NK-92 (cell line): ENCODE data around the gene SSBP2.
"Not testable (repeated sequence)": the region's sequence is repeated elsewhere in the genome, so short reads cannot be mapped to it uniquely, and the experiment has no call there.

ENCODE experiments used
- DNase-seq: peaks from one replicate; lab custom pipeline; 2025; ENCODE audit not compliant: unreplicated experiment; lab: John Stamatoyannopoulos, UW

SSBP2 gene

DNA sequence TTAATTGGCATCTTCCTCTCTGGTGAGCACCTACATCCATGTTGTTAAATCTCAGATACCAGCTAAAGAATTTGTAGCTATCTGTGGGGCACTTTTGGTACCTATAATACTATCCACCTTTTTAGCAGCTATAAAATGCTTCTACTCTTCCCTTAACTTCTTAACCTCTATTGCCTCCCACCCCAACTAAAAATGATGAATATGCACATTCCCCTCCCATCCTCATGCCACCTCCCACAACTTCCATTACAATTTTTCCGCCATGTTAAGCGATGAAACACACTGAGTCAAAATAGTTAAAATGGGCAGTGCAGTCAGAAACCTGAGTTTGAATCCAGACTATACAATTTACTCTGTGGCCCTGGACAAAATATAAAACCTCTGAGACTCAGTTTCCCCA lies 10.1 kb downstream of the SSBP2 start:
- DNase-seq: no peak

DNA sequence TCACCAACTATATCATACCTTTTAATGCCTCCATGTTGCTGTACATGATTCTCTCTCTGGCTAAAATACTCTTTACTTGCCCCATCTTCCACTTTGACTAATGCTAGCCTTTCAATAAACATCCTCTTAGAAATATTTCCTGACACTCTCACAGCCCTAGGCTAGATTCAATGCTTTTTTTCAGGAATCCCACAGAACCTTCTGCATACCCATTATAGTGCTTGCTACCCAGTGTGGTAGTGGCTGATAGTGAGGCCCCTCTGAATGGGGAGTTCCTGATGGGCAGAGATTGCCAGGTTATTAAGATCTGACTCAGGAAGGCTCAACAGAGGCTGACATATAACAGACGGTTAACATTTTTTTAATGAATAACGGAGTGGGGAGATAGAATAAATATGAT lies 11.6 kb downstream of the SSBP2 start:
- DNase-seq: no peak

DNA sequence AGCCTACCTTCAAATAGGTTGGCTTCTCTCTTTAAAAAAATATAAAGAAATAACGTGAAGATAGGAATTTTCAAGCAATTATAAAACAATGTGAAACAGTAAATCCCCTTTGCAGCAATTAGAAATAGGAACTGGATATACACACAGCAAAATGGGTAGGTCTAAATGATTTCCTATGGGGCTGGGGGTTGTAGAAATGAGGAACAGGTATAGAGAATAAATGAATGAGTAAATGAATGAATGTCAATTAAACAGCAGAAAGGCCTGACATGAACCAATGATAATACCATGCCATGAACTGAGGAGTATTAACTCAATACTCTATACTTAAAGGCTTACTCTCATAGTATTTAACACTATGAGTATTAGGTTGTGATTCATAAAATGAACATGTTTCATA lies 21.6 kb downstream of the SSBP2 start:
- DNase-seq: no peak

DNA sequence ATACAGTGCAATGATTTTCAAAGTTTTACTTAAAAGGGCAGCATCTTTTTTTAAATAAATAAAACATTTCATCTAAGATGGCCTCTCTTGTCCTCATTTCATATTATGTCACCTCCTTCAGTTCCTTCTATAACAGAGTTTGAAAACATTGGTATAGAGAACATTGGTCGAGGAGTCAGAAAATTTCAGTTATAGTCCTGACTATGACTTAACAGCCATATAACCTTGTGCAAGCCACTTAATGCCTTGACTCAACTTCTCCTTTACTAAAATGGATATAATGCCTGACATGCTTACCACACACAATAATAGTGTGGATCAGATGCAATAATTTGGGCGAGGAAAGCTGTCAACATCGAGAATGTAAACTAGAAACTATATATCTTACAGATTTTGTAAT lies 22.6 kb downstream of the SSBP2 start:
- DNase-seq: no peak

DNA sequence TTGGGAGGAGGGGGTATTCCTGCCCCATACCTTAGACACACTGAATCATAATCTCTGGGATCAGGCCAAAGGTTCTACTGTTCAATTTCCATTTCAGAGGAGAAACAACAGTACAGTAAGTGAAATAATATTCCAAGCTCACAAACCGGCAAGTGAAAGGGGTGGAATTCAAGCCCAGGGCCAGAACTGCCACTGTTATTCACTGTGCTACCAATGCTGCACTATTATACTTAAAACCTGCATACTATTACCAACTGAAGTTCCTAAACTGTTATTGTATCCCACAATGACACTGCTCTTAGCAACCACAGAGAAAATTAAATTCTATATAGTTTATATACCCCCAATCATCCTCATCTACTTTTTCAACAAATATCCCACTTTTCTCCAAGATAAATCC lies 24.6 kb downstream of the SSBP2 start:
- no peak for DNase-seq

DNA sequence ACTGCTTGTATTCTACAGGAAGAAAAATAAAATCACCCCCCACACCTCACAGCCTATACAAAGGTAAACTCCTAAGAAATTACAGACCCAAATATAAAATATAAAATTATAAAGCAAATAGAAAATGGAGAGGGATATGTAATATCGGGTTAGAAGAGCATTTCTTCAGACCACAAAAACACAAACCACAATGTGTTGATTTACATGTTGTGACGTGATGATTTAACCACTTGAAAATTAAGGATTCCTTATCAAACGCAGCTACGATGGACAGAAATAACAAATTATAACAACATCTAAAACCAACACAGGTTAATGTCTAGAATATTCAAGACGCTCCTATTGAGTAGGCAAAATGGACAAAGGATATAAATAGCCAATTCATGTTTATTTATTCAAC lies 26.3 kb downstream of the SSBP2 start:
- no peak for DNase-seq

DNA sequence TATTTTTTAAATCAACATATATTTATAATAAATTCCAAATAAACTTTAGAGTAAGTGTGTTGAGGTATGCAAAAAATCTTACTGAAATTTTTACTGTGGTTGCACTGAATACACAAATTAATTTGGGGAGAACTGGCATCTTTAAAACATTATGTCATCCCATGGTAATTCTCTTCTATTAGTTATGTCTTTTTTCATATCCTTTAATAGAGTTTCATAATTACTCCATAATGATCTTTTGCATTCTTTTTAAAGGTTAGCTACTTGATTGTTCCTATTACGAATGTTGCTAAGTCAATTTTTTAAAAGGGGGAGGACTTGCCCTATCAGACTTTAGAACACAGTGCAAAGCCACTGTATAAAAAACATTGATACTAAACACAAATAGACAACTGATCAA lies 26.8 kb downstream of the SSBP2 start:
- no peak for DNase-seq

DNA sequence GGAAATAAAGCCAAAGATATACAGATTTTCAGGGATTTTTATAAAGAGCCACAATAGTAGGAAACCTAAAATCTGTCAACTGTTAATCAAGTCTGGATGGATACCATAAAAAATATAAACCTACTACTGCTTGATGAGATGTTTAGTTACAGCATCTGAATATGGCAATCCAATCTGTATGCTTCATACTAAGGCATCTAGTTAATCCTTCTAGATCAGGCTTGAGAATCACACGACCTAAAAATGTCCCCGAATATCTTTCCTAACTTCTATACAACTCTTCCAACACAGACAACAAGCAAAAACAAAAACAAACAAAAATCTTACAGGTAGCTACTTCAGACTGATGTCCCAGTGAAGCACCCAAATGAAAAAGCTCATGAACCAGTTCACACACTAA lies 29.8 kb downstream of the SSBP2 start:
- DNase-seq: no peak

DNA sequence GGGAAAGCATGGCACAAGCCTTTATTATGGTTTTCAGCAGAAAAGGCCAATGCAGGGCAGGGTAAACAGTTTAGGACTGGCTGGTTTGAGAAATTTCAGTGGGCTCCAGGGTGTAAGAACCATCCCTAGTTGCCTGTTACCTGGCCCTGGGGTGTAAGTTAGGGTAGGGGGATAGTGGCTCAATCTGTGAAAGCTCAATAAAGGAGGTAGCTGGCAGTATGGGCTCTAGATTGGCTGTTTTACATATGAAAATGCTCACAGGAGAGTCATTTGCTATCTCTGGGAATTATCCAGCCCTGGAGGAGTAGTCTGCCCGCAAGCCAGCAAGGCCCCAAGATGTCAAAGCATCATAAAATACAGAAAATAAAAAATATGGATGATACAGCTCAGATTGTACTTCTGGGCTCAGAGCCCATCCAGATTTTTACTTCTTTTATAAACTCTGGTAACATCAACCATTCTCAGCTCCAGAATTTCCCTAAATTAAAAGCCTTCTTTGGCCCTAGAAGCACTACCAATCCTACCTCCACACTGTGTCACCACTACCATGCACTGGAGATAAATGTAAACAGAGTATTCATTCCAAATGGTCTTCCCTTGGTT lies 31.1 kb downstream of the SSBP2 start:
- DNase-seq: no peak

DNA sequence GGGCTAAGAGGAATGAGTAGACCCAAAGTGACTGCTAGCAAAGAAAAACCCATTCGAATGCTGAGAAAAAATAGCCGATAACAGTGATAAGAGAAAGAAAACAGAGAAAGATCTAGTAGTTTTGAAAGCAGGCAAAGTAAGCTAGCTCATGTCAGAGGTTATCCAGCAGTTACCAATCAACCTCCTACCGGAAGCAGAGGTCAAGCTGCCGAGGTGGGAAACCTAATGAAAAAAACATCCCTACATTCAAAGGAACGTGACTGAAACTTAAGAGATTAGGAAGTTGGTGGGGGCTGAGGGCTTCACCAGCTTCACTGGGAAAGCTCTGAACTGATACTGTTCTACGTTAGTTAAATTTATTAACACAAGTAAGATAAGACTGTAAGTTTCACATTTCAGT lies 32.6 kb downstream of the SSBP2 start:
- no peak for DNase-seq

DNA sequence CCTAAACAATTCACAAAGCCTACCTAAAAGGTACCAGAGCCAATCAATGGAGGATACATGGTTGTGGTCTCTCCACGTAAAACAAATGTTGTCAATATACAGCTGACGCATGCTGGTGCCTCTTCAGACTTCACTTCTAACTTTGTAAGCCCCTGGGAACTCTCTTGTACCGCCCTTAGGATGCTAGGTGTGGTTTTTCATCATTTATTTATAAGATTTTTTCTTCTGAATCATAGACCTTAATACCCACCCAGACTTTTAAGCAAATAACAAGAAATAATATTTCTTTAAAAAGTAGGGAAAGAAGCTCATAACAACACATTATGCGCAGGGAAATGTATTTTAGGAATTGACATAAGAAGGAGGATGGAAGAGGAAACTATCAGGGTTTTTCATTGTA lies 33.0 kb downstream of the SSBP2 start:
- DNase-seq: no peak

DNA sequence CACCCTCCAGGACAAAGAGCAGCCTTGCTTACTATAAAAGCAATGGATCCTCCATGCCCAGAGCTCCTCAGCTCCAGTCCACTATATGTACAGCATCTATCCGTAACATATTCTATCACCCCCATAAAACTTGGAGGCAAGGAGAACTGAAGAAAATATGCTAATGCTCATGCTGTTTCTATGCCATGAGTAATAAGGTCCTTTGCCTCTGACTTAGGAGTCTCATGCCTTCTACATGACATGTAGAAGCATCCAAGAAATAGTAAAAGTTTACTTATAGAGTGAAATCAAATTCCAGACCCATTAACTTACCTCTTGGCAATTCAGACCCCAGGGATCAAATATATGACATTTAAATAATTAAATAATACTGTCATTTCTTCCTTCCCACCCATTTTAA lies 33.7 kb downstream of the SSBP2 start:
- no peak for DNase-seq

DNA sequence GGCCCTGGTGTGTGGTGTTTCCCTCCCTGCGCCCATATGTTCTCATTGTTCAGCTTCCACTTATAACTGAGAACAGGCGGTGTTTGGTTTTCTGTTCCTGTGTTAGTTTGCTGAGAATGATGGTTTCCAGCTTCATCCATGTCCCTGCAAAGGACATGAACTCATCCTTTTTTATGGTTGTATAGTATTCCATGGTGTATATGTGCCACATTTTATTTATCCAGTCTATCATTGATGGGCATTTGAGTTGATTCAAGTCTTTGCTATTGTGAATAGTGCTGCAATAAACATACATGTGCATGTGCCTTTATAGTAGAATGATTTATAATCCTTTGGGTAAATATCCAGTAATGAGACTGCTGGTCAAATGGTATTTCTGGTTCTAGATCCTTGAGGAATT lies 36.8 kb downstream of the SSBP2 start:
- not testable (repeated sequence) for DNase-seq

DNA sequence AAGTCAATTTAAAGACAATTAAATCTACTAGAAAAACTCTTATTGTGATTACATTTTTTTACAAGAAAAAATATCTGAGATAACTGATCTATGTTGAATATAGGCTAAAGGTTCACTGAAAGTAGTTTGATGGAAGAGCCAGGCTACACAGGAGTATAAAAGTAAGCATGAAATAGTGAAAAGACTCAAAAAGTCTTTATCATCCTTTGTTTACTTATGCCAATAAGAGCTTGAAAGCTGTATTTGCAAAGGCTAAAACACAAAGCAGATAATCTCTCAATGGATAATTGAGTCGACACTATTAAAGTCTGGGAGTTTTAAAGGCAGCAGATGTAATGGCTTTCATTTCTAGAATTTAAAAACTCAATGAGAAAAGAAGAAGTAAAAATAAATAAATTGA lies 42.0 kb downstream of the SSBP2 start:
- DNase-seq: no peak

DNA sequence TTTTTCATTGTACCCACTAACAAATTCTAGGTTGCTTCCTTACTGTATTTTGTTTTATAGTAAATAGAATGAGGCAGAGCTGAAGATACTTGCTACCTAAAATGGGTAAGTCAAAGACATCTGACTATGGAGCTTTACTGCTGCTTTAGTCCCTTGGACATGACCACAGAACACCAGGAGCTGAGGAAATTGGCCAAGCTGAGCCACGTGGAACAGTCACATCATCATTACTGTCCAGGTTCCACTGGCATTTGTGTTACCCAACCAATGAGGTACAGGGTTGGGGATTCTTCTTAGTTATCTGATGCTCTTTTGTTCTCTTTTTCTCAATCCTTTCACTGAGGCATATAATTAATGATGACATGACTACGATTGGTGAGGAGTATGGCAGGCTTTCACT lies 47.1 kb downstream of the SSBP2 start:
- no peak for DNase-seq

DNA sequence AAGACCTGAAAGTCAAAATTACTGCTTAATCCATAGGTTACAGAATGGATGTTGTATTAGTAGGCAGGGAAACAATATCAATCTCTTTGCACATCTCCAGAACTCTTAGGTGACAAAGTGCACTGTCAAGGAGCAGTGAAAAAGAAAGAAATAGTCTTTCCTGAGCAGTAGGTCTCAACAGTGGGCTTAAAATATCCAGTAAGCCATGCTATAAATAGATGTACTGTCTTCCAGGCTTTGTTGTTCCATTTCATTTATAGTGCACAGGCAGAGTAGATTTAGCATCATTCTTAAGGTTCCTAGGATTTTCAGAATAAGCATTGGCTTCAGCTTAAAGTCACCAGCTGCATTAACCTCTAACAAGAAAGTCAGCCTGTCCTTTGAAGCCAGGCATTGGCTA lies 50.7 kb downstream of the SSBP2 start:
- DNase-seq: no peak

DNA sequence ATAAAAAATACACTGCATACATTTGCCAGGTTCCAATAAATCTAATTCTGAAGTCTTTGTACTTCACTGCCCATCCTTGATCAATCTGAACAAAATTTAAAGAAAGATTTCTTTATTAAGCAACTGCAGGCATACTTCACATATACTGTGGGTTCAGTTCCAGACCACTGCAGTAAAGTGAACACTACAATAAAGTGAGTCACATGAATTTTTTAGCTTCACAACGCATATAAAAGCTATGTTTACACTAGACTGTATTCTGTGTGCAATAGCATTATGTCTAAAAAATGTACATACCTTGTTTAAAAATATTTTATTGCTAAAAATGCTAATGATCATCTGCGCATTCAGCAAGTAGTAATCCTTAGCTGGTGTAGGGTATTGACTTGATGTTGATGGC lies 52.1 kb downstream of the SSBP2 start:
- DNase-seq: no peak

DNA sequence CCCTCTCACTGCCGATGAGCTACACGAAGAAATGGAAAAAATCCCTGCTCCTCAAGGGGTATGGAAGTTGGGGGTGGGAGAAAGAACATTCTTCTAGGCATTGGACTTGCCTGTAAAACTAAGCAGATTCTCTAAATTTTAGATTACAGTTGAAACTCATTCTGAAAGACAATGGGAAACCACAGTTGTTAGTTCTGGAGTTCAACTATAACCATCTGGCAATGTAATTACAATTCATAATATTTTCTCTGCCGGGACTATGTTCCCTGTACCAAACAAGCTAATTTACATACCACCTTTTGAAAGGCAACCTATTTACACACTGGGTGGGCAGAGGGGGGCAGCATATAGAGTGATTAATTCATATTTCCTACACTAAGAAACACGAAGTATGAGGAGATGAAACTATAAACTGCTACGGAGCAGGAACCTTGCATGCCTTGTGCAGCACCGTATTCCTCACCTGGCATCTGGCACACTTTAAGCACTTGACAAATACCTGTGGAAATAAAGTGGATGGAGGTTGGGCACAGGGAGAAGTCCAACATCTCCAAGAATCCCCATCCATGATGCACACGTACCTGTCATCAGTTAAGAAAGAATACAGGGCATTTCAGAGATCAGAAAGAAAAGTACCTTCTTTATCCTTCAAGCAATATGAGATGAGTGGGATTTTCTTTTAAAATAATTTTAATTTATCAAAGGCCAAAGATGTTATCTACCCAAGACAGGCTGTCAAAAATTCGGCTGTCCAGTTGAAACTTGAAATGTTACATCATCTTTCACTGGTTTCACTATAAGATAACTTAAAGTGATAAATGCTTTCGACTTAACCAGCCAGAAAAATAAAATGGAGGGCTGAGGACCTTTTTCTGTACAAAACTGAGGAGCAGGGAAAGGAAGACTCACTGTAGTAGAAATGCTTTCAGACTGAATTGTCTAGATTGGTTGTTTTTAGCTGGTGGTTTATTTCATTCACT lies 54.2 kb downstream of the SSBP2 start:
- no peak for DNase-seq

DNA sequence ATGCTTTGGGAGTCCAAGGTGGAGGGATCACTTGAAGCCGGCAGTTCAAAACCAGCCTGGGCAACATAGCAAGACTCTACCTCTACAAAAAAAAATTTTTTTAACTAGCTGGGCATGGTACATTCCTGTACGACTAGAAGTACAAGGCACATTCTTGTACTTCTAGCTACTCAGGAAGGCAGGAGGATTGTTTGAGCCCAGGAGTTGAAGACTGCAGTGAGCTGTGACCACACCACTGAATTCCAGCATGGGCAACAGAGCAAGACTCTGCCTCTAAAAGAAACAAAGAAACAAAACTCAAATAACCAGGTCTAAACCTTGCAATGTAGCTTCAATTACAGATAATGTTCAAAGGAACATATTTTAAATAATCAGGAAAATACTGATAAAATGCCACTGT lies 56.2 kb downstream of the SSBP2 start:
- no peak for DNase-seq

DNA sequence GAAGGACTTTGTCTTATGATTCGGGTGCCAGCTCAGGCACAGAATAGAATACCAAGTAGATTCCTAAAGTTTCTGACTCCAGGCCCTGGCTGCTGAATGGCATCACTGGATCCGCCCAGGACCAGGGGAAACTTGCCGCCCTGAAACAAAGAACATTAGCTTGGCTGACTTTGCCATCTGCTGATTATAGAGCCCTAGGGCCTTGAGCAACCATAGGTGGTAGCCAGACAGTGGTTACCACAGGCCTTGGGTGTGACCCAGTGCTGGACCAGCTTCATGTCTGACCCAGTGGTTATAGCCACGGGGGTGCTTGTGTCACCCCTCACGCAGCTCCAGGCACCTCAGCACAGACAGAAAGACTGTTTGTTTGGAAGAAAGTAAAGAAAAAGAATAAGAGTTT lies 62.7 kb downstream of the SSBP2 start:
- no peak for DNase-seq

DNA sequence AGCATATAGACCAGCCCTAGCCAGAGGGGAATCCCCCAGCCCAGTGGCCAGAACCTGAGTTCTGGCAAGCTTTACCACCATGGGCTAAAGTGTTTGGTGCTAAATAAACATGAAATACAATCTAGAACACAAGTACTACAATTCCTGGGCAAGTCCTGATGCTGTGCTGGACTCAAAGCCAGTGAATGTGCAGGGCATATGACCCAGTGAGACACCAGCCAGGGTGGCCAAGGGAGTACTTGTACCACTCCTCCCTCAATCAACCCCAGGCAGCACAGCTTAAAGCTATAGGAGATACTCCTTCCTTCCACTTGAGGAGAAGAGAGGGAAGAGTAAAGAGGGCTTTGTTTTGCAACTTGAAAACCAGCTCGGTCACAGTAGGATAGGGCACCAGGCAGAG lies 63.6 kb downstream of the SSBP2 start:
- no peak for DNase-seq

DNA sequence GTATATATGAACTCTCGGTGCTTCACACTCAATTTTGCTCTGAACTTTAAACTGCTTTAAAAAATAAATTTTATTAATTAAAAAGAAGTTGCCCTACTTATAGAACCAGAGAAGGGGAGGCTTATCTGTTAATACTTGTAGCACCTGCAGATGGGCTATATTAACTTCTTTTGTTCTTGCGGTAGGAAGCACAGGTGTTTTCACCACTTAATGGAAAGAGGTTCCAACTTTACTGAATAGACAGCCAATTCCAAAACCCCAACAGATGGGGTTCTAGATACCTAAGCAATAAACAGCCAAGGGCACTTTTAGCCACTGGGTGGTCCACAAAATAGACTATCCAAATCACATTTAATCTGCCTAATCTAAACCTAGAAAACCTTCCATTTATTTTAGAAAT lies 65.4 kb downstream of the SSBP2 start:
- DNase-seq: no peak

DNA sequence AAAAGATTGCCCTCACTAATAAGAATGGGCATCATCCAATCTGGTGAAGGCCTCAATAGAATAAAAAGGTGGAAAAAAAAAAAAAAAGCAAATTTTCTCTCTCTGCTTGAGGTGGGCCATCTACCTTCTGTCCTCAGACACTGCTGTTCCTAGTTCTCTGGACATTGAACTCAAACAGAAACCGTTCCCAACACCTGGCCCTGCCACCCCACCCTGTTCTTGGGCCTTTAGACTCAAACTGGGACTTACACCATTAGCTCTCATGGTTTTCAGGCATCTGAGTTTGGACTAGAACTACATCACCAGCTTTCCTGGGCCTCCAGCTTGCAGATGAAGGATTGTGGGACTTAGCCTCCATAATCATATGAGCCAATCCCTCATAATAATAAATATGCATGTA lies 71.0 kb downstream of the SSBP2 start:
- DNase-seq: no peak
